GM21447 (cell line): Measurements from ENCODE around the gene LLGL1.
"Not testable (repeated sequence)": the region's sequence is repeated elsewhere in the genome, so short reads cannot be mapped to it uniquely, and the experiment has no call there.

Source experiments
- ATAC-seq: cut with Tn5 transposase; IDR thresholded peaks from one replicate; pipeline ENCODE4 v1.9.1; 2021; ENCODE audit not compliant: unreplicated experiment

LLGL1 gene

DNA sequence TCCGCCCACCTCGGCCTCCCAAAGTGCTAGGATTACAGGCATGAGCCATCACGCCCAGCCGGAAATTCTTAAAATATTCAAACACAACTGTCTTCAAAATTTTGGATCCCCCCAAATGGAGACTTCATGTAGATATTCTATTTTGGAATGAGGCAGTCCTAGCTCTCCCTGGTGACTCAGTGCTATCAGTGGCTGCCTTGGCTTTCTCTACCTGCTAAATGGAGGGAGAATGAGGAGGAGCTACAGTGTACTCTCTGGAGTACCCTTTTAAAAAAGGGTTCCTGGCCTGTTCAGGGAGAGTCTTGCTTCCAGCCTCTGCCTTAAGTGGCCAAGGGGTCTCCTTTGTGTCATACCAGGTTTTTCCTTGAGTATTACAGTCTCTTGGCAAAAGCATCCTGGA, 31.0 kb upstream of the LLGL1 start:
- no peak for ATAC-seq

DNA sequence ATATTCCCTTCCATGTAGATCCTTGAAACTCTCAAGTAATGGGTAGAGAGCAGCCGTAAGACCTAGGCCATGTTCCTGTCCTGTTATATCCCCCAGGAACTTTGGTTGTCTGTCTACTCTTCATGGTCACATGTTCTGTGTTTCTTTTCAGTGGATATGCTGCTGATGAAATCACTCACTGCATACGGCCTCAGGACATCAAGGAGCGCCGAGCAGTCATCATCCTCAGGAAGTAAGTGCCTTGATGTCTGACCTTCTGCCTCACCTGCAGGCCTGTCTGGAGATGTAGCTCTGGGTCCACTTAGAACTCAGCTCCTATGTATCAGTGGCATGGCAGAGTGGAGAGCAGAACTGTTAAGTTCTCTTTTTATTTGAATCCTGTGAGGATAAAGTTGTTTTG, 30.6 kb upstream of the LLGL1 start:
- ATAC-seq, result no peak

DNA sequence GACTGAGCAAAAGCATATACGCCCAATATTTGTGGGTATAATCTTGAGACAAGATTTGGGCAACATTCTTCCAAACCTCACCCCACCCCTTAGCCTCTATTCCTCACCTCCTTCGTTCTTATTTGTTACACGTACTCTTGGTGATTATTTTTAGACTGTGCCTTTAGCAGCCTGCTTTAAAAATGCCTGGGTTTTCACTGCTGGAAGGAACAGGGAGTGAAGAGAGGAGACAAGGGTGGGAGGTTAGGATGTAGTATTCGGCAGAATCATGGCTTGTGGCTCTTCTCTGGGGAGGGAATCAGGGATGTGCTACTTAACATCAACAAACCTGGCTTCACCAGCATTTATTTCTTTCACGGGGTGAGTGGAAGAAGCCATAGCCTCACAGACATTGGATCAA, 30.2 kb upstream of the LLGL1 start:
- ATAC-seq, result no peak

DNA sequence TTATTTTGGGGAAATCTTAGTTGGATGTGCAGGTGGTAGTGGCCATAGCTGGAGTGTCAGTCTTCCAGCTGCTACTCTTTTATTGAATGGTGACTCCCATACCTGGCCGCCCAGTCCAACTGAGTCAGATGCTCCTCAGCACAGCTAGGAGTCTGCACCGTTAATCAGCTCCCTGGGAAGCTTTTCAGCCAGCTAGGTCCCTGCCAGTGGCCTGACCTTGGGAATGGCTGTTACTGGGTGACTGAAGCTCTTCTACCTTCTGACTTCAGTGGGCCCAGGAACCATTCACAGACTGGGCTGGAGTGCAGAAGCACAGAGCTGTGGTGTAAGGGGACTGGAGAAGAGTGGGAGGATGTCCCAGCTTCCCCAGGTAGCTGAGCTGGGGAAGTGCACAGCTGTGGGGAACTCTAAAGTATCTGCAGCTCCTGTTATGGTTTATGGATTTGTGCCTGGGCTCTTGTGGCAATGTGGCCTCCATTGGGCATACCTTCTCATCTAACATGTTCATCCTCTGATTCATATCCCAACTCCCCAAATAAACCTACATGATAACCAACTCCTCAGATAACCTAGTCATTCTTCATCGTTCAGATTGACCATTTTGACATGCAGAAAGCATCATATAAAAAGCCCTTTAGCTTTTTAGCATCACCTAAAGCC, 27.8 kb upstream of the LLGL1 start:
- ATAC-seq, result no peak

DNA sequence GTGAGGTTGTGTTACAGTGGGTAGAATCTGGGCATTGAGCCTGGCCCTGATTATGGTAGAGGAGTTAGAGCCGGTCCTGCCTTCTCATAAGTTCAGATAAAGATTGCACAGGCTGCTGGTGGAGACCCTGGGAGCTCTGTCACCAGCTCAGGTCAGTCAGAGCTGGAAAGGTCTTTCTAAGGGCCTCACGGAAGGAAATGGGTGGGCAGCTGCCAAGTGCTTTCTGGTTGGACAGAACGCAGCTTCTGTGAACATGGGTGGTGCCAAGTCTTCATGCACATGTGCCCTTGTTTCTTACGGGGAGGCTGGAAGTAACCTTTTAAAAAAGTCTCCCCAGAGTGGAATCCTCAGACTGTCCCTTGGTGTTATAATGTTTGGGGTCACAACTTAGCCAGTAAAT, 26.9 kb upstream of the LLGL1 start:
- ATAC-seq, result no peak

DNA sequence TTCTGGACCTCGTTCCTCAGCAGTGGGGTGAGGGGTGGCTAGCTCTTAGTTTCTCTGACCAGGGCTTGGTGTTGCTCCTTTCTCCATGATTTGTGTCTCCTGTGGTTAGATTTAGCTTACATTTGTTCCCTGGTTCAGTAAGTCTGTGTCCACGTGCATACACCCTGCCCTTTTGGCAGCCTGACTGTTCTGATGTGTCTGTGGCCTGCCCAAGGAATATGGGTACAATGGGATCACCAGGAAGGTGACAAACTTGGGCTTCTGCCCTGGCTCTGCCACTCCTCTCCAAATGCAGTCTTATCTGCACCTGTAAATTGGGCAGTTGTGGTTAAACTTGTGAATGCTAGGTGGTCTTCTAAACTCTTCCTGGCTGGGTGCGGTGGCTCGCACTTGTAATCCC, 24.3 kb upstream of the LLGL1 start:
- ATAC-seq, result no peak

DNA sequence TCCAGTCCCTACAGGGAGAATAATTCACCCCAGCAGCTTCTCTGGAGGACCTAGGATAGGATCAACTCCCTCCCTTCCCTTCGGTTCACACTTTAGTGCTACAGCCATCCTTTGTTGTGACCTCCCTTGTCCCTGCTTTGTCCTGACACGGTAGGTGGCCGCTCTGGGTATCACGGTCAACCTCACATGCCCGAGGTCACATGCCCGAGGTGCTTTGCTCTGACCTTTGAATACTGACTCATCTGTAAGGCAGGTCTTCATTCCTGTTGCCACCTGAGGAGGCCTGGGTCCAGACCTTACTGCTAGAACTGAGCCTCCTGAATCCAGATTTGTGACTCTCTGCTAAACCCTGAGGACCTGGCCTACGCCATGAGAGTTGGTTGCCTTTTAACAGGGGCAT, 22.1 kb upstream of the LLGL1 start:
- ATAC-seq, result no peak

DNA sequence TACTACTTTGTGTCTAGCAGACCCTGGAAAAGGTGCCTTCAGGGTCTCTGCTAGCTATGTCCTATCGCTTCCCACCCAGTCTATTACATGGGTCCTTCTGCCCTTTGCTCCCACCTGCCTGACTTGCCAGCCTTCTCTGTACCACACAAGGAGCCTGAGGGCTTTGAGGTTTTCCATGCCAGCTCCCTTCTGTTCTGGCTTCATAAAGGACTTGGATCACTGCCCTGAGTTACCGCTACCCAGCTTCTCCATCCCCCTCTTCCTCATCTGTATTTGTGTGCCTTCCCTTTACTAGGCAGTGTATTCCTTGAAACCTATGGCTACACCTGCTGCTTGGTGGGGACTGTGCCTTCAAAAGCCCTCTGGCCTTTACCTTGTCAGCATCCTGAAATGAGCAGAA, 19.6 kb upstream of the LLGL1 start:
- ATAC-seq, result no peak

DNA sequence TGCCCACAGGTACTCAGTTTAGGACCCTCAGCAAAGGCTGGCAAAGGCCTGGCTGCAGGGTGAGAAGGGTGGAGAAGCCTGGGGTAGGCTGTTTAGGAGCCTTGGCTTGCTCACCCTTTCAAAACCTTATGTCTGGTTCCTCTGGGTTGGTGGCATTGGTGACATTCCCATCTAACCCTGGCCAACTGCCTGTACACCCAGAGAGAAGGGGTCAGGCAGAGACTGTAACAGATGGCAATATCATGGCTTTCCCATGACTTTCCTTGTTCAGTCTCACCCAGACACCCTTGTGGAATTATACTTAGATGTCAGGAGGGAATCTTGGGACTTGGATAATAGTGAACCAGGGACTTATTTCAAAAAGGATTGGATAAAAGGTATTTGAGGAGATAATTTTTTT, 18.5 kb upstream of the LLGL1 start:
- no peak for ATAC-seq

DNA sequence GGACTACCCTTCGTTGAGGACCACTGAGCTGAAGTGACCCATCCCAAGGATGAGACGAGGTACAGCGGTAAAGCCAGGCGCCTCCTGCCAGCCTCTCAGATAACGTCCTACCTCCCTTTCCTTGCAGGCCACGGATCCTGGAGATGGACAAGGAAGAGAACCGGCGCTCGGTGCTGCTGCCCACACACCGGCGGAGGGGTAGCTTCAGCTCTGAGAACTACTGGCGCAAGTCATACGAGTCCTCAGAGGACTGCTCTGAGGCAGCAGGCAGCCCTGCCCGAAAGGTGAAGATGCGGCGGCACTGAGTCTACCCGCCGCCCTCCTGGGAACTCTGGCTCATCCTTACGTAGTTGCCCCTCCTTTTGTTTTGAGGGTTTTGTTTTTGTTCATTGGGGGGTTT, 17.3 kb upstream of the LLGL1 start:
- ATAC-seq, result no peak

DNA sequence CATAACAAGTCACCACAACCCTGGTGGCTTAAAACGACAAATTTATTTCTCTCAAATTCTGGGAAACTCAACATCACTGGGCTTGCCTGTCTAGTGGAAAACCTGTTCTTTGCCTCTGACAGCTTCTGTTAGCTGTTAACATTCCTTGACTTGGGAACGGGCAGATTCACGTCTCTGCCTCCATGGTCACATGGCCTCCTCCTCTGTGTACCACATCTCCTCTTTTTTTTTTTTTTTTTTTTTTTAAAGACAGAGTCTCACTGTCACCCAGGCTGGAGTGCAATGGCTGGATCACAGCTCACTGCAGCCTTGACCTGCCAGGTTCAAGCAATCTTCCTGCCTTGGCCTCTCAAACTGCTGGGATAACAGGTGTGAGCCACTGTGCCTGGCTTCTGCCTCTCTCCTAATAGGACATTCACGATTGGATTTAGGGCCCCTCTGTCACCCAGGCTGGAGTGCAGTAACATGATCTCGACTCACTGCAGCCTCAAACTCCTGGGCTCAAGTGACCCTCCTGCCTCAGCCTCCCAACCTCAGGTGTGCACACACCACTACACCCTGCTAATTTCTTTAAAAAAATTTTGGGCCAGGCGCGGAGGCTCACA, 11.7 kb upstream of the LLGL1 start:
- no peak for ATAC-seq

DNA sequence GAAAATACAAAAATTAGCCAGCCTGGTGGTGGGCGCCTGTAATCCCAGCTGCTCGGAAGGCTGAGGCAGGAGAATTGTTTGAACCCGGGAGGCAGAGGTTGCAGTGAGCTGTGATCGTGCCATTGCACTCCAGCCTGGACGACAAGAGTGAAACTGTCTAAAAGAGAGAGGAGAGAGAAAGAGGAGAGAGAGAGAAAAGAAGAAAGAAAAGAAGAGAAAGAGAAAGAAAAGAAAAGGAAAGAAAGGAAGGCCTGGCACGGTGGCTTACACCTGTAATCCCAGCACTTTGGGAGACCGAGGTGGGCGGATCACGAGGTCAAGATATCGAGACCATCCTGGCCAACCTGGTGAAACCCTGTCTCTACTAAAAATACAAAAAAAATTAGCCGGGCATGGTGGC, 8.5 kb upstream of the LLGL1 start:
- not testable (repeated sequence) for ATAC-seq

DNA sequence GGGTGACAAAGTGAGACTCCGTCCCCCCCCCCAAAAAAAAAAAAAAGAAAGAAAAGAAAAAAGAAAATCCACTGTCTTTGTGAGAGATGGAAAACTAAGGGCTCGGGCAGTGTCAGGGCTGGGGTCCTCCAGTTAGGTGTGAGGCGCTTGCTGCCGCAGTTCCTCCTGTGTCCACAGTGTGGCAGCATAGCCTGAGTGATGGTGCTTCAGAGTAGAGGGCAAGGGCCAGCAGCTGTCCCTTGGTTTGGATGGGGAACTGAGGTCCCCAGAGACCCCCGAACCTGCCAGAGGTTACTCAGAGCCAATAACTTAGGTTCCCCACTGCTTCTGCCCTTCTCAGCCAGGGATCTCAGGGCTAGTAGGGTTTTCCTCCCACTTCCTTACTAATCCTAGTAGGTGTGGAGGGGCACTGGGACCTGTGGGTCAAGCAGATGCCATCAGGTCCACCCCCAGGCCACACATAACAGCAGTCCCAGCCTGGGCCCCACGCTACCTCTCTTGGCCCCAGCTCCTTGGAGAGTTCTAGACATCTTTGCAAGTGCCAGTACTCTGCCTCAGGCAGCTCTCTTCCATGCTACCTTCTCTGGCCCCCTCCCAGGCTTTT, 7.9 kb upstream of the LLGL1 start:
- ATAC-seq, result no peak

DNA sequence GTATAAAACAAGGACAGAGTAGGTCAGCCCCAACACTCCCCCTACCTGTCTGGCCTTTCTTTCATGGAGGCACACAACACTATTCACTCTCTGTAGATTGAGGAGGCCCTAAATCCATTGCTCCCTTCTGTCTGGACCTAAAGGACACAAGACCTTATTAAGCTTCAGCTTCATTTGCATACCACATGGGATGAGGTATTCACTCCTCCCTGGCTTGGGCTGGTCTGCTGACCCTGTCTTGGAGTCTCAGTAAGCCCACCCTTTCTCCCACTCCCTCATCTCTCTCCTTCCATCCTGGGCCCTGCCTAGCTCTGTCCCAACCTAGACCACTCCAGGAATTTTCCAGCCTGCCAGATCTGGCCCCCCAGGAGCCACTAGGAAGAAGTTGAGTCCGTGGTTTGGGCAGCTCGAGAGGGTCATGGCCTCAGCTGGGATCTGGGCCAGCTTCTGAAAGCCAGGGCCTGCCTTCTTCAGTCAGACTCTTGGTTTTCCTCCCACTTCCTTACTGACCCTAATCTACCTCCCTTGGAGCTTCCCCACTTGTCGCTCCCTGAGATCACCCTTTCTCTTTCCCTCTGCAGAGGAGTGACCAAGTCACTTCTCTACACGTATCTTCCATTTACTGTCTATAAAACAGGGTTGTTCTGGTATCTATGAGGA, 6.5 kb upstream of the LLGL1 start:
- no peak for ATAC-seq

DNA sequence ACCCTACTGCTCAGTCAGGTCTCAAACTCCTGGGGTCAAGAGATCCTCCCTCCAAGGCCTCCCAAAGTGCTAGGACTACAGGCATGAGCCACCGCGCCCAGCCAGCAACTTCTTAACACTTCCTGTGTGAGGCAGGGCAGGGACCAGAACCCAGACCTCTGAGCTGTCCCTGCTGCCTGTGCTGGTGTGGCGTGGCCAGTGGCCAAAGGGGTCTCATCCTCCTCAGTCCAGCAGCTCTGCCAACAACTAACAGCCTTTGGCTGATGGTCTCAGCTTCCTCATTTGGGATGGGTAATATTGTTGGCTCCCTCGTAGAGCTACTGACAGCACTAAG, 1.4 kb upstream of the LLGL1 start:
- ATAC-seq, result no peak

DNA sequence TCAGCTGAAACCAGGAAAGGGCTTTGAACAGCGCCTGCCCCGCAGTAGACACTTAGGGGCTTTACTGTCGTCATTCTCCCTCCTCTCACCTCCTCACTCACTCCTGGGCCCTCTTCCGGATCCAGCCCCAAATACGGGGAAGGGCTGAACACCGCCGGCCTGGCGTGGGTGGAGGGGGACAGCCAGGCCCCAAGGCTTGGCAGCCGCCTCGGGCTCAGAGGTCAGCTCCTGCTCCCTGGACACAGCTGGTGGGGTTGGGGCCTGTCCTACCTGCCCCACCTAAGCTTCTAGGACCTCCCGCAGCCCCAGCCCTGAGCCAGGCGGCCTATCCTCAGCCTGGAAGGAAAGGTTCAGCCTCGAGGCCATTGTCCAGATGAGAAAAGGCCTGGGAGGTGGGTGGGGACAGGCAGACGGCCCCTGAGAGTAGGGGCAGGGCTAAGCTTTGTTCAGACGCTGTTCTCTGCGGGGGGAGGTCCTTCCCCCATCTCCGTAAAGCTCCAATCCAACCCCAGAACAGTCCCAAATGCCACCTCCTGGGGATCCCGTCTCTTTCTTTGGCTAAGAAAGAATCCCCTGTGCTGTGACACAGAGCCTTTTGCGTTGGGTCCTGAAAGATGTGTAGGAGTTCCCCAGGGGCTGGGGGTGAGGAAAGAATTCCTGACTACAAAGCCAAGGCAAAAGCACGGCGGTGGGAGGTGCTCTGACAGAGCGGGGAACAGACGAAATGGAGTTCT, 881 bp upstream of the LLGL1 start:
- no peak for ATAC-seq

DNA sequence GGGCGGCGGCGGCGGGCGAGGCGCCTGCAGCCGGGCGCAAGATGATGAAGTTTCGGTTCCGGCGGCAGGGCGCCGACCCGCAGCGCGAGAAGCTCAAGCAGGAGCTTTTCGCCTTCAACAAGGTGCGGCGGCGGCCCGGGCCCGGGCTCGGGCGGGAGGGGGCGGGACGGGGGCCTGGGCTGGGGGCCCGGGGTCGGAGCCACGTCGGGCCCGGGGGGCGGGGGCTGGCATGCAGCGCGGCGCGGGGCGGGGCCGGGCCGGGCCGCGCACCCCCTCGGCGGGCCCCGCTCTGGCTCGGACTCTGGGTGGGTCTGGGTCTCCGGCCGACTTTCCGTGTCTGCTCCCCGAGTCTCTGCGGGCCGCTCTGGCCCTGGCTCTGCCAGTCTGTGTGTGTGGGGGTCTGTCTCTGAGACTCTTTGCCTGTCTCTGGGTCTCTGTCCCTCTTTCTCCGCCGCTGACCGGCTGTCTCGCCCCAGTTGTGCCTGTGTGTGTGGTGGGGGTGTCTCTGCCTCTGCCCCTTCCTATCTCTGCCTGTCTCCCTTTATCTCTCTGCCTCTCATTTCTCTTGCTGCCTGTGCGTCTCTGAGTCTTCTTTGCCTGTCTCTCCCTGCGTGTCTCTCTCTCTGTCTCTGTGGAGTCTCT, 328 bp downstream of the LLGL1 start:
- ATAC-seq, result peak; percentile 14

DNA sequence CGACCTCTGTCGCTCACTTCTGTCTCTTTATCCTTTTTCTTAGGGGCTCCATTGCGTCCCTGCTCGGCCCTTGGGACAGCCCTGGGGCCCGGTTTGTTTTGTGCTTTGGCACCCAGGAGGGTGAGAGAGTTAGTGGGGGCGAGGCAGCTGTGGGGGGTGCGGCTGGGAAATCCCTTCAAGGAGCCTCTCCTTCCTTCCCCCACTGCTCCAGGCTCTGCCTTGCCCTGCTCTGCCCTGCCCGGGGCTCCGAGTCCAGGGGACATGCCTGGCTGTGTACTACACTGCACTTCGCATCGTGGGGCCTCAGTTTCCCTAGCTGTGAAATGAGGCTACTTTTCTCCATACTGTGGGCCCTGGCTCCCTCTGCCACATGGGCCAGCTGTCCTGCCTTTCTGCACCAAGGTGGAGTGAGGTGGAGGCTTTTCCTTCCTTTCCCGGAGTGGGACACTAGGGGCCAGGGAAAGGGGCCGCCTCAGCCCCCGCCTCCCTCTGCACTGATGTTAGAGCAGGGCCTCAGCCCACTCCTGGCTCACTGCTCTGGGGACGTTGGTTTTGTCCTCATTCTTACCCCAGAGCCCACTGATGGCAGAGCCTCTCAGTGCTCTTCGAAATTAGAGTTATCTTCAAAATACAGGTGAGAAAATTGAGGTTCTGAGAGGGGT, 980 bp downstream of the LLGL1 start:
- ATAC-seq, result no peak

DNA sequence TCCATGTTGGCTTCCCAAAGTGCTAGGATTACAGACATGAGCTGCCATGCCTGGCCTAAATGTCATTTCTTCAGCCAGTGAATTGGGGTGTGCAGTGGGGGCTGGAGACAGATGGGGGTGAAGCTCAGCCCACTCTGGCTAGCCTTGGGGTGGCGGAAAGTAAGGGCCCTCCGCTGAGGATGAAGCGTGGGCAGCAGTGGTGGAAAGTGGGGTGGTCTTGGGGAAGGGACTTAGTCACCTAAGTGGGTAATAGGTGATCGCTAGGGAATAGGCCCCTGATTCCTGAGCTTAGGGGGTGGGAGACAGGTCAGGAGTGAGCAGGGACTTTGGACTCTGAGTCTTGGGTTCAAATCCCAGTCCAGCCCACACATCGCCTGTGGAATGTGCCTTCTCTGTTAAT, 2.2 kb downstream of the LLGL1 start:
- no peak for ATAC-seq

DNA sequence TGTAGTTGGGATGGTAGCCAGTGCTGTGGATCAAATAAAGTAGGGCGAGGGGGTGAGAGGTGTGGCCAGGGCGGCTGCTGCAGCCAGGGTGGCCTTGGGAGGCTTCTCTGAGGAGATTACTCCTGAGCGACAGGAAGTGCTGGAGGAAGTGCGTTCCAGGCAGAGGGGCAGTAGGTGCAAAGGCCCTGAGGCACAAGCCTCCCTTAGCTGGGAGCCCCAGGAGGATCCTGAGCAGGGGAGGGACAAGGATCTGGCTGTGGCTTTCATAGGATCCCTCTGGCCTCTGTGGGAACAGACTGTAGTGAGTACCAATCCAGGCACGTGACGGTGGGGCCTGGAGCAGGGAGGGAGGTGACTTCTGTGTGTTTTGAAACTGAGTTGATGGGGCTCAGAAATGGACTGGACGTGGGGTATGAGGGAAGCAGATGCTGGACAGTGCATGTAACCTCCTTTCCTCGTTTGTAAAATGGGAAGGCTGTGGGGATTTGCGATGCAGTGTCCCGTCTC, 2.8 kb downstream of the LLGL1 start:
- ATAC-seq, result no peak

DNA sequence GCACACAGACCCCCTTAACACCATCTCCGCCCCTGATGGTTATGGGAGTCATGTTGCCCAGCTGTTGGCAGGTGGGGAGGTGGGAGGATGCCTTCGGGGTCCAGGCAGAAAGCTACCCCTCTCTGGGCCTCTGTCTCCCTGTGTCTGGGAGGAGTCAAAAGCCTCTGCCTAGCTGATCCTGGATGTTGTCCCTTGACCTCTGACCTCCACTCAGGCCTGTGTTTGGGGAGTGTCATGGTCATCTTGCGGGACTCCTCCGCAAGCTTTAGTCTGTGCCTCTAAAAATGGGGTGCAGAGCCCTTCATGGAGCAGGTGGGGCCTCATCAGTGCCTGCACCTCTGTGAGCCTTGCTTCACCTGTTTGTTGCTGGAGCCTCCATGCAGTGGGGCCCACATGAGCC, 3.8 kb downstream of the LLGL1 start:
- ATAC-seq, result no peak
